Cardiac fibroblast (primary cell): ENCODE measurements around the gene CAV3.
A peak's percentile ranks its signal among the peaks of the same experiment; 100 is the strongest.
"Not testable (repeated sequence)": the region's sequence is repeated elsewhere in the genome, so short reads cannot be mapped to it uniquely, and the experiment has no call there.

Source experiments
- DNase-seq, 2 donors: peaks; one replicate each; pipeline versions ENCODE4 v3.0.0 to v3.0.0-alpha.2; 2010; ENCODE audit warnings: low read depth in 2 of 2
- H3K4me3 ChIP-seq, 2 donors: replicated peaks in 1 of 2; 1 replicate in 1 of 2; 2 replicates in 1 of 2; pipeline ENCODE4 v1.5.1; 2011; ENCODE audit warnings: low read depth in 2 of 2, low read length in 2 of 2, mild to moderate bottlenecking in 2 of 2, moderate library complexity in 1 of 2
- CTCF ChIP-seq: IDR thresholded peaks from one replicate; pipeline ENCODE4 v1.5.1; 2011; ENCODE audit warnings: low read depth, mild to moderate bottlenecking, low read length, inconsistent platforms

The CAV3 gene

DNA sequence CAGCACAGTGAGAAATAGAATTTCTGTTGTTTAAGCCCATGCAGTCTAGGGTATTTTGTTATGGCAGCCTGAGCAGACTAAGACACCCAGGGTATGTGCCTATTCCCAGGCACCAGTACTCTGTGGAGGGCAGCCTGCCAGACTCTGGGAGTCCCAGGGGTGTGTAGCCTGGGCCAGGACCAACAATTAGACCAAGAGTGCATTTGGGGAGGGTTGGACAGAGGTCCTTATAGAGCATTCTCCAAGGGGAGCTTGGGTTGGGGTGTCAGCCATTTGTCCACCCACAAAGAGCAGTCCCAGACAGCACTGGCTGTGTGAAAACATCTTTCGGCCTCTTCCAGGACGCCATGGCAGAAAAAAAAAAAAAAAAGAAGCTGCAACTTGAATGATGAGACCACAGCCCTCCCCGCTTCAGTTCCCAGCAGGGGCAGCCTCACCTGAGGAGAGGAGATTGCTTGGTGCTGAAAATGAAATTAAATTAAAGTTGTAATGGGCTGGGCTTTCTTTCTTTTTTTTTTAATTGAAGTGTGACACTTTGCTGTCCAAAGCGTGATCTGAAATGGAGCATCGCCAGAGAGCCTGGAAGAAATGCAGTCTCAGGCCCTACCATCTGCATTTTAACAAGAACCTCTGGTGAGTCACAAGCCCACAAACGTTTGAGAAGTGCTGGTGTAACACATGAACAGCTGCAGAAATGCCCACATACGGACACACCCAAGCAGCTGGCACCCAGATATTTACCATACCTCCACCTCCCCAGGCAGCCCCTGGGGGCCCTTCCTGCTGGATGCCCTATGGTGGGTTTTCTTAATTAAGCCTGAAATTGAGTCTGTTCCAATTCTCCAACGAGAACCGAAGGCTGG is 21.3 kb upstream of the CAV3 start:
- peak in 1 of 2 donors; percentile 10 for DNase-seq
- no peak overlapping the region for H3K4me3 ChIP-seq
- TF ChIP-seq CTCF = no peak

GRCh38 chr3:8712908-8713255 is 20.7 kb upstream of the CAV3 start:
- DNase-seq = no peak
- no peak for TF ChIP-seq CTCF
- H3K4me3 ChIP-seq = no peak overlapping the region

GRCh38 chr3:8713901-8714759 is 19.5 kb upstream of the CAV3 start:
- H3K4me3 ChIP-seq = no peak overlapping the region
- peak; percentile 67 for TF ChIP-seq CTCF
- peak in 1 of 2 donors; percentile 16 for DNase-seq

DNA sequence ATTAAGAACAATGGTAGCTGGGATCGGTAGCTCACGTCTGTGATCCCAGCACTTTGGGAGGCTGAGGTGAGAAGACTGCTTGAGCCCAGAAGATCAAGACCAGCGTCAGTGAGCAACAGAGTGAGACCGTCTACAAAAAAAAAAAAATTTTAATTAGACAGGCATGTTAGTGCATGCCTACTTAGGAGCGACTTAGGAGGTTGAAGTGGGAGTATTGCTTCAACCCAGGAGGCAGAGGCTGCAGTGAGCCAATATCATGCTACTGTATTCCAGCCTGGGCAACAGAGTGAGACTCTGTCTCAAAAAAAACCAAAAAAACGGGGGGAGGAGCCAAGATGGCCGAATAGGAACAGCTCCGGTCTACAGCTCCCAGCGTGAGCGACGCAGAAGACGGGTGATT is 17.8 kb upstream of the CAV3 start:
- DNase-seq, H3K4me3 ChIP-seq: not testable (repeated sequence)

- DNase-seq = no peak
- no peak overlapping the region for H3K4me3 ChIP-seq
- TF ChIP-seq CTCF = no peak
Observed at GRCh38 chr3:8722808-8723207, 10.8 kb upstream of the CAV3 start.

- no peak overlapping the region for H3K4me3 ChIP-seq
- TF ChIP-seq CTCF = no peak
- DNase-seq = no peak
Observed at GRCh38 chr3:8723612-8724011, 10.0 kb upstream of the CAV3 start.

DNA sequence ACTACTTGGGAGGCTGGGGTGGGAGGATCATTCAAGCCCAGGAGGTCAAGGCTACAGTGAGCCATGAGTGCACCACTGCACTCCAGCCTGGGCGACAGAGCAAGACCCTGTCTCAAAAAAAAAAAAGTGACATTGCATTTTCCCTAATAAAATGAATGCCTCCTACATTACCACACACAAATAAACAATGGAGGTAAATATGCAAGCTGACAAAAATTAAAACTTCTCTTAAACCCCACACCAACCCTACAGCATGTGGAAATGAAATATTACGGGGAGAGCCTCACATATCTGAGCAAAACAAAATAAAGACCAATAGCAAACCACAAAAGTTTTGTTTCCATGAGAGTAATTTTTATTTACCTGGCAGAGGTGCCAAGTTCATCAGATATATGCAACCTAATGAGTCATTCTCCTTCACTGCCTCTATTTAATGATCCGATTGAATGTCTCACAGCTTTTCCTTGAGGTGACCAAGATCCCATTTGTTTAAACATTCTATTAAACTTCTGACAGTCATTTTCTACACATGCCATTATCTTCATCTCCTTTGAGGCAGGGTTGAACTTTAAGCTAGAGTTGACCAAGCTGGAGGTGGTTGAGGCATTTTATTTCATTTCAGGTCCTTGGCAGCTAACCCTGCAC is 9.4 kb upstream of the CAV3 start:
- no peak for TF ChIP-seq CTCF
- H3K4me3 ChIP-seq = no peak overlapping the region
- no peak for DNase-seq
